ENCODE results near the gene SLC17A2.

Gene SLC17A2

GRCh38 chr6:25882051-25882496 lies 48.4 kb downstream of the SLC17A2 start:
- no peak for DNase-seq (ENCODE audit: low spot score)

DNA sequence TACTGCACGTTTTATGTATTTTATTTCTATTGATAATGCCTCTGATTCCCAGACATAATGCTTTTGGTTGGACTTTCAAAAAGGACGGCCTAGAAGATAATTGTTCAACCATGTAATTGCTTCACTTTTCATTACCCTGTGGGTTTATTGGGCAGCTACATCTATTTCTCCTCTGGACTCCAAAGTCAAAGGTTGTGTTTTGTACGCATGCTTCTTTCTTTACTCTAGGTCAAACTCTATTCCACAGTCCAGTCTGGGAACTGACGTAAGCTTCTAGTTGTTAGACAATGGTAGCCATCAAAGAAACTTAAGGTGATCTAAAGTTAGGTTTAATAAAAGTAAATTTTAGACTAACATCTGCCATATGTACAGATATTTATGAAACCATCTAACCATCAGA lies 49.9 kb downstream of the SLC17A2 start:
- DNase-seq (ENCODE audit: low spot score), result no peak

GRCh38 chr6:25878721-25879322 lies 51.7 kb downstream of the SLC17A2 start:
- DNase-seq (ENCODE audit: low spot score), result no peak

DNA sequence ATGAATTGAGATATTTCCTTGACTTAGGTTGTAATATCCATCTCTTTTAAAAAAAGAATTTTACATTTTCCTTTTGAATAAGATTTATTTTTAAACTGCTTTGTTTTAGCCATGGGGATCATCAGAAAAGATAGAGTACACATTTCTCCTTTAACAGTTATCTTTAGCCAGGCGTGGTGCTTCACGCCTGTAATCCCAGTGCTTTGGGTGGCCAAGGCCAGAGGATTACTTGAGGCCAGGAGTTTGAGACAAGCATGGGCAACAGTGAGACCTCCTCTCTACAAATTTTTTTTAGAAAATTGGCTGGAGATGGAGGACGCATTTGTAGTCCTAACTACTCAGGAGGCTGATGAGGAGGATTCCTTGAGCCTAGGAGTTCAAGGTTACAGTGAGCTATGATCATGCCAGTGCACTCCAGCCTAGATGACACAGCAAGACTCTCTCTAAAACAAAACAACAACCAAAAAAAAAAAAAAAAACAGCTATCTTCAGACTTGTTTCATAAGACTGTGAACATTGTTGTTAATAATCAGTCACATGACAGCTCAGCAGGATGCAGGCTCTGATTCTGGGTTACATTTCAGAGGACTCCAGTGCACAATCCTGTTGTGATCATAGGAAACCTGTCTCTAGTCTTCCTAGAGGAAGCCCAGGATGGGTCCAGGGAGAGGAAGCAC lies 54.4 kb downstream of the SLC17A2 start:
- DNase-seq (ENCODE audit: low spot score), result no peak

GRCh38 chr6:25875563-25875905 lies 55.0 kb downstream of the SLC17A2 start:
- no peak for DNase-seq (ENCODE audit: low spot score)

DNA sequence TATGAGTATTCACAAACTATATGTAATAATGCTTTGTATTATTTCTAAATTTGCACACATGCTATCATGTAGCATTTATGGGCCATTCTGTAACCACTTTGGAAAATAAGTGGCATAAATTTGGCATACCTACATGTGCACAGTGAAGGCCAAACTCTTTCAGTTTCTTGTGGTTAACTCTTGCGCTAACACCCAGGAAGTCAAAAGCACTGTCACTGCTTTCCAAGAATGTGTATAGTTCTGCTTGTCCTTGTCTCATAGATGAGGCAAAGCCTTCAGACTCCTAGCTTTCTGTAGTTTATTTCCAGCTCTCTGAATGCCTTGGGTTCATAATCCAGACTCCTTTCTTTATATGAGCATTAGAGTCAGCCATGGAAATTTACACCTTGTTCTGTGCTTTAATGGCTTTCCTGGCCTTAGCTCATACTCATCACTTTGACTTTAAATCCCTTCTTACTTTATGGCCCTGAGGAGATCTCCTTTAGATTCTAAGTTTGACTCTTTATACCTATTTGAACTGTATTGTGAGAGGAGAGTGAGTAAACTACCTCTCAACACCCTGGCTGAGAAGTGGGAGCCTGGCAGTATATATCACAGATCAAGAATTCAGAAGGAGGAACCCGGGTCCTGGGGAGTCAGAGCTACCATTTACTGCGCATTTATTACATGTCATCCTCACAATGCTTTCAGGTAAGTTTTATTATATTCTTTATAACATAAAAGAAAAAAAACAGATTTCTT lies 55.5 kb downstream of the SLC17A2 start:
- no peak for DNase-seq (ENCODE audit: low spot score)

DNA sequence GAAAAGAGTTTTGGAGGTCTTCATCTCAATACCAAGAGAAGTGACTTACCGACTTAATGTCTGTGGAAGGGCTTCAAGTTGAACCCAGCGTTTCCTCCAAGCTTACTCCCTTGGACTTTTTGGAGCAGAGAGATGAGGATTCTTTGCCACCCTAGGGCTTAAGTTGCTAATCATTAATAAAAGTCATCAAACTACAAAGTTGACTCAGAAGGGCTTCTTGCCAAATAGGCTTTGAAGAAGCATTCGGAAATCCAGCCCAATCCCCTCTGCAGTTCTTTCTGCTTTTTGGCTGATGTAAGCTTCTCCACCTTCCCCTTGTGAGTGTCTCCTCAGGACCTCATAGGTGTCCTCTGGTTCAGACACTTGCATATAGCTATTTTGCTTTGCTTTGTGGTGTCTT lies 56.4 kb downstream of the SLC17A2 start, which contains the start of gene SLC17A3:
Gene SLC17A3, minus strand, starts transcription at position 126 of the 400 bp plus-strand sequence. CDS start 5,856 bp downstream, outside the sequence.
- no peak for DNase-seq (ENCODE audit: low spot score)

DNA sequence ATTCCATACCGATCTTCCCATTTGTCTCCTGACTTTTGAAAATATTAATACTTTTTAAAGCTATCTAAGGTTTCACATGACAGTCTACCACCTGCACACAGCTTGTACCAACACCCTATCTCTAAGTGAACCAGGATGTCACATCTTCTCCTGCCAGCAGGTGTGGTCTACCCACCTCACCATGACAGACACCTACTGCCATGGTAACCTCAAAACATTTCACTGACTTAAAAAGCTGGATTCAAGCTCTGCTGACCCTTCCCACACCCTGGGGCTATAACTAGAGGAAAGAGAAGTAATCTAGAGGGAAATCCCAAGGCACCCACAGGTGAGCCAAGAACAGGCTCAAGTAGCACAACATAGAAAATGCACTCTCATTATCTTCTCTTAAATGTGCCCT lies 57.7 kb downstream of the SLC17A2 start:
- DNase-seq (ENCODE audit: low spot score), result no peak

DNA sequence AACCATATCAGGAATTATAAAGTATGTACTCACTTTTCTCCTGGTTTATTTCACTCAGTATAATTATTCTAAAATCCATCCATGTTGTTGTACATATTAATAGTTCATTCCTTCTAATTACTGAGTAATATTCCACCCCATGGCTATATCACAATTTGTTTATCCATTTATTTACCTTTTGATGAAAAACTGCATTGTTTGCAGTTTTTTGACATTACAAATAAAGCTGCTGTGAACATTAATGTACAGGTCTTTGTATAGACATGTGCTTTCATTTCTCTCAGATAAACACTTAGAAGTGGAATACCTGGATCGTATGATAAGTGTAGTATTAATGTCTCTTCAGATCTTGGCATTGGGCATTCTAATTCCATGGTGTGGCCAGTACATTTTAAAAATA lies 60.7 kb downstream of the SLC17A2 start:
- no peak for DNase-seq (ENCODE audit: low spot score)

DNA sequence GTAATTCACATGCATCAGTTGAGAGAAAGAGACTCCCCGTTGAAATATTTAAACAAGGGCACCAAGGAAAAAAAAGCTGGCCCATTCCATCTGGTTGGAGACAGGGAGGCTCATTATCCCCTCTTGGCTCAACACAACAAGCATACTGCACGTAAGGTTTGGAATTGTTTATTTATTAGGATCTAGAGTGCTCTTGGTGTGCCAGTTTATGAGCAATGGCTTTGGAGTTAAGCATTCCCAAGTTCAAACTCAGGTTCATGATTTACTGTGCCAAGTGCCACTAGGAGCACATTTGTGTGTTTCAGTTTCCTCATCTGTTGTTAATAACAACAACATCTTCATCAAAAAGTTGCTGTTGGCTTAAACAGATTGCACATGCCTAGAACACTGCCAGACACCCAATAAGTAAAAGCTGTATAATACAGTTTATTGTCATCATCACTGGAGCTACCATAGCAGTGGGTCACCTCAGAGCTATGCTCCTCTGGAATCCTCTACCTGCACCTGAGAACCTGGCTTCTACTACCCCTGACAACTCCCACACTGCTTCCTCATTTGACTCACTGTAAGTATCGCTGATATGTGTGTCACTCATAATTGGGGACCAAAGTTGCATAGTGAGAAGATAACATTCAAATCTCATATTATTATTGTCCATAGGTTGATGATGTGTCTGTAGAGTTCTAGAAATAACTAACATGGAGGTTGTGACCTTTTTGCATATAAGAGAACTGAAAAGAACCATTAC lies 61.9 kb downstream of the SLC17A2 start:
- no peak for DNase-seq (ENCODE audit: low spot score)

- DNase-seq (ENCODE audit: low spot score), result no peak
Observed at GRCh38 chr6:25866011-25866410, 64.5 kb downstream of the SLC17A2 start.

GRCh38 chr6:25863360-25863759 lies 67.1 kb downstream of the SLC17A2 start:
- no peak for DNase-seq (ENCODE audit: low spot score)
